GM12878 (cell line): ENCODE measurements around the gene SNX30. TPM values are rescaled to one million over a fixed set of nuclear protein-coding genes. Genes with fewer than 3 reads are reported as not detected.

Experiments used
- ATAC-seq: fragments of 200-7000 bp; cut with Tn5 transposase; 3 replicates; pipeline ENCODE4 v1.9.1; 2020; ENCODE audit warnings: mild to moderate bottlenecking, moderate library complexity
- BruUV-seq: library from RNA; stranded (reverse); fragments of 400-500 nt; replicated peaks from 2 replicates; lab custom pipeline; 2021; lab: Mats Ljungman, UMichigan
- CTCF ChIA-PET: fragments of 300-600 bp; sonication (Branson Sonifier 250); formaldehyde crosslinking; extraction: SDS; loops from one replicate; lab custom pipeline; 2021; ENCODE audit warnings: inconsistent platforms; lab: Yijun Ruan, JAX
- POLR2A ChIA-PET: fragments of 350-600 bp; formaldehyde crosslinking; extraction: SDS; loops from one replicate; lab custom pipeline; 2021; ENCODE audit warnings: inconsistent platforms; lab: Charles Lee
- RAD21 ChIA-PET: fragments of 300-600 bp; sonication (Branson Sonifier 250); formaldehyde crosslinking; loops from one replicate; lab custom pipeline; 2023; ENCODE audit warnings: antibody characterized with exemption; ENCODE audit not compliant: unreplicated experiment; lab: Charles Lee
- SMC1A ChIA-PET: fragments of 300-600 bp; sonication (Branson Sonifier 250); formaldehyde crosslinking; loops from one replicate; lab custom pipeline; 2023; ENCODE audit not compliant: unreplicated experiment, uncharacterized antibody; lab: Charles Lee
- DNase-seq: peaks from one replicate; pipeline ENCODE4 v3.0.0-alpha.2; 2011; ENCODE audit warnings: low read depth, low spot score
- FAIRE-seq: peaks from 3 replicates; lab custom pipeline; 2011; peaks lifted over from hg19 to GRCh38; lab: Jason Lieb, UNC
- H2AFZ ChIP-seq: 2 replicates; pipeline ENCODE4 v1.6.0; 2011; ENCODE audit warnings: low read depth, low read length, control low read depth; ENCODE audit not compliant: control insufficient read depth
- H3K27ac ChIP-seq: 2 replicates; pipeline ENCODE4 v1.5.1; 2011; ENCODE audit warnings: control low read depth; ENCODE audit not compliant: control insufficient read depth, insufficient read depth
- H3K27me3 ChIP-seq, 2 experiments: replicated peaks in 1 of 2; 2 replicates each; pipeline versions ENCODE4 v1.6.0 to v1.6.1; 2011; ENCODE audit warnings: low read length in 1 of 2; ENCODE audit not compliant: control insufficient read depth in 2 of 2, insufficient read depth in 2 of 2
- H3K36me3 ChIP-seq, 2 experiments: 2 replicates each; pipeline ENCODE4 v1.5.1; 2011; ENCODE audit warnings: low read length in 1 of 2; ENCODE audit not compliant: control insufficient read depth in 2 of 2, insufficient read depth in 2 of 2
- H3K4me1 ChIP-seq: 2 replicates; pipeline ENCODE4 v1.6.1; 2011; ENCODE audit warnings: mild to moderate bottlenecking, low read length, moderate library complexity, mixed read lengths; ENCODE audit not compliant: control insufficient read depth, insufficient read depth
- H3K4me2 ChIP-seq: 2 replicates; pipeline ENCODE4 v1.6.0; 2011; ENCODE audit warnings: control low read depth; ENCODE audit not compliant: control insufficient read depth, insufficient read depth
- H3K4me3 ChIP-seq: fragments of 200-600 bp; sonication (generic); 2 replicates; pipeline ENCODE4 v1.5.1; 2016
- H3K79me2 ChIP-seq: 2 replicates; pipeline ENCODE4 v1.6.0; 2011; ENCODE audit warnings: low read length; ENCODE audit not compliant: control insufficient read depth, insufficient read depth
- H3K9ac ChIP-seq: 2 replicates; pipeline ENCODE4 v1.8.0; 2011; ENCODE audit warnings: low read length, control low read depth, mixed read lengths; ENCODE audit not compliant: control insufficient read depth, insufficient read depth
- H3K9me3 ChIP-seq: replicated peaks from 3 replicates; pipeline ENCODE4 v1.5.1; 2011; ENCODE audit warnings: mild to moderate bottlenecking, low read length; ENCODE audit not compliant: control insufficient read depth, insufficient read depth
- H4K20me1 ChIP-seq: 2 replicates; pipeline ENCODE4 v1.6.0; 2011; ENCODE audit not compliant: control insufficient read depth, insufficient read depth
- ASH2L ChIP-seq: fragments of 300-600, 200-600 bp; sonication (generic); IDR thresholded peaks from 2 replicates; pipeline ENCODE4 v1.6.1; 2017; ENCODE audit warnings: low read depth, mild to moderate bottlenecking, borderline replicate concordance
- MYC ChIP-seq: IDR thresholded peaks from 2 replicates; pipeline ENCODE4 v1.6.1; 2011; ENCODE audit warnings: mild to moderate bottlenecking, low read length, moderate library complexity, inconsistent platforms; ENCODE audit not compliant: insufficient read depth, insufficient replicate concordance, insufficient read length, severe bottlenecking
- WGBS: methylation state at CpG from one replicate; pipeline ENCODE4 v1.1.6; 2016; ENCODE audit warnings: low lambda C conversion rate; ENCODE audit not compliant: insufficient replicate concordance, insufficient coverage; ENCODE audit errors: missing lambda C conversion rate; 5-methylcytosine and 5-hydroxymethylcytosine counted together
- in situ Hi-C: fragments of 300-500 bp; cut with MboI; formaldehyde crosslinking; loops from 9 replicates; pipeline ENCODE4 v1.14.3; 2018; ENCODE audit warnings: mixed read lengths
- intact Hi-C: fragments of 100-400 bp; cut with micrococcal nuclease; formaldehyde crosslinking; loops from one replicate; pipeline ENCODE4 v1.14.2; 2022; ENCODE audit not compliant: unreplicated experiment
- polyA plus RNA-seq, 11 experiments: library from polyadenylated mRNA; depleted of rRNA in 4 of 11; unstranded in 6 of 11; stranded (reverse) in 5 of 11; fragments of >200 nt; fragmentation: Nextera tagmentation in 4 of 11; fragmentation: Illumina TruSeq in 1 of 11; extraction: Ambion mirVana in 4 of 11; extraction: Trizol in 1 of 11; gene quantifications; 1 replicate in 1 of 11; 2 replicates in 10 of 11; pipeline versions ENCODE4 v1.2.1 to v1.2.3, GENCODE V29; 2011 to 2016; ENCODE audit warnings: inconsistent platforms in 2 of 11, missing spikeins in 2 of 11, low read depth in 1 of 11
- total RNA-seq, 4 experiments: library from RNA; depleted of rRNA in 3 of 4; stranded (reverse); fragments of >200 nt in 3 of 4; fragmentation: Illumina TruSeq in 1 of 4; extraction: Trizol in 1 of 4; gene quantifications; 2 replicates each; pipeline versions ENCODE4 v1.2.1 to v1.2.3, GENCODE V29; 2013 to 2021
- TF ChIP-seq, protein P1 (sequence below): fragments of 450-650 bp; IDR thresholded peaks from 2 replicates; pipeline ENCODE4 v1.6.1; 2016; ENCODE audit warnings: mild to moderate bottlenecking
- TF ChIP-seq, protein P2 (sequence below): IDR thresholded peaks from 2 replicates; pipeline ENCODE4 v1.6.1; 2012; ENCODE audit warnings: improper control_type of control experiment, low read depth, low read length; ENCODE audit not compliant: insufficient replicate concordance
- TF ChIP-seq, protein P3 (sequence below): IDR thresholded peaks from 2 replicates; pipeline ENCODE4 v1.6.1; 2011; ENCODE audit warnings: borderline replicate concordance, low read depth, mild to moderate bottlenecking, moderate library complexity, mixed read lengths, low read length; ENCODE audit not compliant: insufficient read depth; ENCODE audit errors: extremely low read length
- TF ChIP-seq, protein P4 (sequence below): IDR thresholded peaks from 2 replicates; pipeline ENCODE4 v1.6.1; 2012; ENCODE audit warnings: low read depth, low read length, improper control_type of control experiment

SNX30 gene
- total and polyA plus RNA-seq, 10 of the 15 experiments (the other 5 are each of a cell fraction or from before 2014, with no cell fraction given), result 0.53 to 4.0 (median 1.5) TPM

DNA sequence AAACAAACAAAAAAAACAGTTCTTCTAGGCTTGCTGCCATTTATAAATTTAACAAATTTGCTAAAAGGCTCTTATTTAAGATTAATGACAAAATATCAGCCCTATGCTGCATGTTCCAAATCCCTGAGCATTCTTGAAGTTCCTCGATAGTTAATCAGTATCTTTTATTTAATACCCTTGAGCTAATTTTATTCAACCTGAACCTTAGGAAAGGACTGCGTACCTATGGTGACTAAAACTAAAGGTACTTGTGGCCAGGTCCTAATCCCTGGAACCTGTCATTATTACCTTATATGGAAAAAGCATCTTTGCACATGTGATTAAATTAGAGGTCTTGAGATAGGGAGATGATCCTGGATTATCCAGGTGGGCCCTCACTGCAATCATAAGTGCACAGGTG is 22.2 kb upstream of the SNX30 start (continued):
- TF ChIP-seq, protein P1, sequence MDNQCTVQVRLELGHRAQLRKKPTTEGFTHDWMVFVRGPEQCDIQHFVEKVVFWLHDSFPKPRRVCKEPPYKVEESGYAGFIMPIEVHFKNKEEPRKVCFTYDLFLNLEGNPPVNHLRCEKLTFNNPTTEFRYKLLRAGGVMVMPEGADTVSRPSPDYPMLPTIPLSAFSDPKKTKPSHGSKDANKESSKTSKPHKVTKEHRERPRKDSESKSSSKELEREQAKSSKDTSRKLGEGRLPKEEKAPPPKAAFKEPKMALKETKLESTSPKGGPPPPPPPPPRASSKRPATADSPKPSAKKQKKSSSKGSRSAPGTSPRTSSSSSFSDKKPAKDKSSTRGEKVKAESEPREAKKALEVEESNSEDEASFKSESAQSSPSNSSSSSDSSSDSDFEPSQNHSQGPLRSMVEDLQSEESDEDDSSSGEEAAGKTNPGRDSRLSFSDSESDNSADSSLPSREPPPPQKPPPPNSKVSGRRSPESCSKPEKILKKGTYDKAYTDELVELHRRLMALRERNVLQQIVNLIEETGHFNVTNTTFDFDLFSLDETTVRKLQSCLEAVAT, result no peak
- TF ChIP-seq, protein P2, sequence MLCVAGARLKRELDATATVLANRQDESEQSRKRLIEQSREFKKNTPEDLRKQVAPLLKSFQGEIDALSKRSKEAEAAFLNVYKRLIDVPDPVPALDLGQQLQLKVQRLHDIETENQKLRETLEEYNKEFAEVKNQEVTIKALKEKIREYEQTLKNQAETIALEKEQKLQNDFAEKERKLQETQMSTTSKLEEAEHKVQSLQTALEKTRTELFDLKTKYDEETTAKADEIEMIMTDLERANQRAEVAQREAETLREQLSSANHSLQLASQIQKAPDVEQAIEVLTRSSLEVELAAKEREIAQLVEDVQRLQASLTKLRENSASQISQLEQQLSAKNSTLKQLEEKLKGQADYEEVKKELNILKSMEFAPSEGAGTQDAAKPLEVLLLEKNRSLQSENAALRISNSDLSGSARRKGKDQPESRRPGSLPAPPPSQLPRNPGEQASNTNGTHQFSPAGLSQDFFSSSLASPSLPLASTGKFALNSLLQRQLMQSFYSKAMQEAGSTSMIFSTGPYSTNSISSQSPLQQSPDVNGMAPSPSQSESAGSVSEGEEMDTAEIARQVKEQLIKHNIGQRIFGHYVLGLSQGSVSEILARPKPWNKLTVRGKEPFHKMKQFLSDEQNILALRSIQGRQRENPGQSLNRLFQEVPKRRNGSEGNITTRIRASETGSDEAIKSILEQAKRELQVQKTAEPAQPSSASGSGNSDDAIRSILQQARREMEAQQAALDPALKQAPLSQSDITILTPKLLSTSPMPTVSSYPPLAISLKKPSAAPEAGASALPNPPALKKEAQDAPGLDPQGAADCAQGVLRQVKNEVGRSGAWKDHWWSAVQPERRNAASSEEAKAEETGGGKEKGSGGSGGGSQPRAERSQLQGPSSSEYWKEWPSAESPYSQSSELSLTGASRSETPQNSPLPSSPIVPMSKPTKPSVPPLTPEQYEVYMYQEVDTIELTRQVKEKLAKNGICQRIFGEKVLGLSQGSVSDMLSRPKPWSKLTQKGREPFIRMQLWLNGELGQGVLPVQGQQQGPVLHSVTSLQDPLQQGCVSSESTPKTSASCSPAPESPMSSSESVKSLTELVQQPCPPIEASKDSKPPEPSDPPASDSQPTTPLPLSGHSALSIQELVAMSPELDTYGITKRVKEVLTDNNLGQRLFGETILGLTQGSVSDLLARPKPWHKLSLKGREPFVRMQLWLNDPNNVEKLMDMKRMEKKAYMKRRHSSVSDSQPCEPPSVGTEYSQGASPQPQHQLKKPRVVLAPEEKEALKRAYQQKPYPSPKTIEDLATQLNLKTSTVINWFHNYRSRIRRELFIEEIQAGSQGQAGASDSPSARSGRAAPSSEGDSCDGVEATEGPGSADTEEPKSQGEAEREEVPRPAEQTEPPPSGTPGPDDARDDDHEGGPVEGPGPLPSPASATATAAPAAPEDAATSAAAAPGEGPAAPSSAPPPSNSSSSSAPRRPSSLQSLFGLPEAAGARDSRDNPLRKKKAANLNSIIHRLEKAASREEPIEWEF, result no peak
- TF ChIP-seq MYC, result no peak

DNA sequence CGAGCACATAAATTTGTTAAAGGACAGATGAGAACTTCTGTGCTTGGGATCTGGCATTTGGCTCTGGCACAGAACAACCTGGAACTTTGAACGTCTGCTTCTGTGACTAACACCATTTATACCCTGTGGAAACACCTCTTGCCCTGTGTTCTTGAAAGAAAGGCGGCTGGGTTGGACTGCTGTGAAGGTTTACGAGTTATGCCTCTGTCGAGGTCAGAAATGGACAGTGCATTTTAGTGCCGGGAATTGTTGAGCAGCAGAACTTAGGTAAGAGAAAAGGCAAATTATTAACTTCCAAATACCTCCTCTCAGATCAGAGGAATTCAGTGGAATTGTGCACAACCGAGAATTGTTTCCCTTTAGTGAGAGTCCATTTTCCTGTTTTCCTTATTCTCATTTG is 18.6 kb upstream of the SNX30 start:
- DNase-seq (no peak), FAIRE-seq (no peak), ATAC-seq (no peak)
- H2AFZ ChIP-seq, result no peak overlapping the region
- TF ChIP-seq ASH2L, result no peak
- TF ChIP-seq, protein P3, sequence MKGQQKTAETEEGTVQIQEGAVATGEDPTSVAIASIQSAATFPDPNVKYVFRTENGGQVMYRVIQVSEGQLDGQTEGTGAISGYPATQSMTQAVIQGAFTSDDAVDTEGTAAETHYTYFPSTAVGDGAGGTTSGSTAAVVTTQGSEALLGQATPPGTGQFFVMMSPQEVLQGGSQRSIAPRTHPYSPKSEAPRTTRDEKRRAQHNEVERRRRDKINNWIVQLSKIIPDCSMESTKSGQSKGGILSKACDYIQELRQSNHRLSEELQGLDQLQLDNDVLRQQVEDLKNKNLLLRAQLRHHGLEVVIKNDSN, result no peak
- TF ChIP-seq, protein P1, result no peak
- TF ChIP-seq, protein P4, sequence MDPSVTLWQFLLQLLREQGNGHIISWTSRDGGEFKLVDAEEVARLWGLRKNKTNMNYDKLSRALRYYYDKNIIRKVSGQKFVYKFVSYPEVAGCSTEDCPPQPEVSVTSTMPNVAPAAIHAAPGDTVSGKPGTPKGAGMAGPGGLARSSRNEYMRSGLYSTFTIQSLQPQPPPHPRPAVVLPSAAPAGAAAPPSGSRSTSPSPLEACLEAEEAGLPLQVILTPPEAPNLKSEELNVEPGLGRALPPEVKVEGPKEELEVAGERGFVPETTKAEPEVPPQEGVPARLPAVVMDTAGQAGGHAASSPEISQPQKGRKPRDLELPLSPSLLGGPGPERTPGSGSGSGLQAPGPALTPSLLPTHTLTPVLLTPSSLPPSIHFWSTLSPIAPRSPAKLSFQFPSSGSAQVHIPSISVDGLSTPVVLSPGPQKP, result no peak
- H4K20me1 ChIP-seq, result no peaks in the 10 kb centered on the region
- ChIA-PET POLR2A (no interaction called here), RAD21 (no interaction called here), SMC1A (interaction anchor here (1.0 kb wide), 1 partner anchor 65 kb away, joined by 3 read pairs; no protein-coding TSS in a partner anchor), CTCF (no interaction called here)
- no peaks in the 10 kb centered on the region for H3K27me3 ChIP-seq
- in situ Hi-C loops (no loop called here), intact Hi-C loops (no loop called here)
- WGBS, result 66% methylated on average over 7 of the region's 7 CpGs
- no peak overlapping the region for H3K27ac ChIP-seq
- no peak overlapping the region for H3K4me2 ChIP-seq
- no TSS peak for BruUV-seq
- H3K4me1 ChIP-seq, result peaks cover under 1% of the 10 kb centered on the region; the same call in 1 of the 2 replicates
- H3K9me3 ChIP-seq, result no peaks in the 10 kb centered on the region
- no peaks in the 10 kb centered on the region for H3K79me2 ChIP-seq
- no peak overlapping the region for H3K4me3 ChIP-seq
- no peaks in the 10 kb centered on the region for H3K36me3 ChIP-seq
- H3K9ac ChIP-seq, result no peak overlapping the region
